ENCODE data around the gene EDN2. TPM values are rescaled to one million over a fixed set of nuclear protein-coding genes. Genes with fewer than 3 reads are reported as not detected.

EDN2 gene
- total RNA-seq, 1 donor from 2014 or later = not detected

GRCh38 chr1:41442697-41443251 is 41.7 kb downstream of the EDN2 start:
- Mint-ChIP-seq H3K9me3 (no peaks in the 10 kb centered on the region), H3K27me3 (ENCODE audit: low read depth) (no peaks in the 10 kb centered on the region), H3K4me3 (no peak overlapping the region), H3K27ac (ENCODE audit: unreplicated experiment) (no peak overlapping the region), H3K36me3 (ENCODE audit: low read depth) (no peaks in the 10 kb centered on the region), H3K4me1 (peaks cover 8% of the 10 kb centered on the region)
- DNase-seq (ENCODE audit: low read depth, low spot score) = no peak
- TF ChIP-seq CTCF (conservative IDR thresholded peaks at IDR 0.05) = no peak

DNA sequence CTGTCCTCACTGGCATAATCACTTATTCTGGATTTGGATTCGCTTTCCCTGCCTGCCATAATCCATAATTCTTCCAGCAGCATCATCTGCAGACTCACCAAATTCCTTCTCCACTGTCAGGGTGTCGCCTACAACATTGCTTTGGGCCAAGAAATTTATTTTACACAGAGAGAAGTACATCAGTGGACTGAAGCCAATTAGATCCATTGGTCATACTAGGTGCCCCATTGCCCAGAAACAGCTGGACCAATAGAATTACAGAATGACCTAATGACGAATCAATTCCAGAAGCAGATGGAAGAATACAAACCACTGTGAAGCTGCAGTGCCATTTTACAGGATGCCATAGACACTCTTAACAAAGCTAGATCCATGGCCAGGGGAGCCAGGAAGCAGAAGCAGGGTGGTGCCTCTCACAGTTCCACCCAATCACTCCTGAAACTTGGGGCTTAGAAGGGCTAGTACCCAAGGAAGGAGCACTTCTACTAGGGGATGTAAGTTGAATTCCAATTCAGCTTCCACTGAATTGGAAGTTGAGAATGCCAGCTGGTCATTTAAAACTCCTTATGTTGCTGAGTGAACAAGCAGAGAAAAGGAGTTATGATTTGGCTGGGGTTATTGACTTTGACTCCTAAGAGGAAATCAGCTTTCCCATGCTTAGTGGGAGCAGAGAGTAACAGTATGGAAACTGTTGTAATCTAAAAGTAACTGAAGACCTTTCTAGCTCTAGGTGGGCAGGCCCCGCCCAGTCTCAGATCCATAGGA is 44.0 kb downstream of the EDN2 start:
- peaks cover 12% of the 10 kb centered on the region for H3K4me1 Mint-ChIP-seq
- H3K27ac Mint-ChIP-seq (ENCODE audit: unreplicated experiment) = no peak overlapping the region

GRCh38 chr1:41439234-41439633 is 45.2 kb downstream of the EDN2 start:
- Mint-ChIP-seq H3K27ac (ENCODE audit: unreplicated experiment) (no peak overlapping the region), H3K4me3 (no peak overlapping the region), H3K9me3 (no peaks in the 10 kb centered on the region), H3K36me3 (ENCODE audit: low read depth) (no peaks in the 10 kb centered on the region), H3K4me1 (peaks cover 25% of the 10 kb centered on the region), H3K27me3 (ENCODE audit: low read depth) (peaks cover 1% of the 10 kb centered on the region)
- TF ChIP-seq CTCF (conservative IDR thresholded peaks at IDR 0.05) = no peak
- DNase-seq (ENCODE audit: low read depth, low spot score) = no peak

More for the DNA sequence above, 44.0 kb downstream of the EDN2 start:
- no peak for TF ChIP-seq CTCF (conservative IDR thresholded peaks at IDR 0.05)
- Mint-ChIP-seq H3K4me3 (no peak overlapping the region), H3K9me3 (no peaks in the 10 kb centered on the region), H3K27me3 (ENCODE audit: low read depth) (no peaks in the 10 kb centered on the region), H3K36me3 (ENCODE audit: low read depth) (no peaks in the 10 kb centered on the region)
- no peak for DNase-seq (ENCODE audit: low read depth, low spot score)

DNA sequence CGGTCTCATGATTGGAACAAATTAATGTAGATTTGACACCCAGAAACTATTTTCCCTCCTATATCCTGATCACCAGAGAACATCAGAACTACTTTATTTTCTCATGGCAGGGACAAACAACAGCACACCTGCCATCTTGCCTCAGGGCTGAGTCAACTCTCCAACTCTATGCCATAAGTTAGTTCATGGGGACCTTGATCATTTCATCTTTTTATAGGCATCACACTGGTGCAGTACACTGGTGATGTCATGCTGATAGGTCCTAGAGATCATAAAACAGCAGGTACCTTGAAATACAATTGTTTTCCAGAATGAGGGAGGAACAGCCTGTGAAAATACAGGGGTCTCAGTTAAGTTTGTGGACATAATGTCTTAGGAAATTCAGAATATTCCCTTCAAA is 45.8 kb downstream of the EDN2 start:
- no peak overlapping the region for H3K4me3 Mint-ChIP-seq
- peaks cover 3% of the 10 kb centered on the region for H3K27me3 Mint-ChIP-seq (ENCODE audit: low read depth)
- DNase-seq (ENCODE audit: low read depth, low spot score) = no peak
- TF ChIP-seq CTCF (conservative IDR thresholded peaks at IDR 0.05) = no peak
- H3K36me3 Mint-ChIP-seq (ENCODE audit: low read depth) = no peaks in the 10 kb centered on the region
- H3K4me1 Mint-ChIP-seq = peaks cover 26% of the 10 kb centered on the region
- no peaks in the 10 kb centered on the region for H3K9me3 Mint-ChIP-seq
- no peak overlapping the region for H3K27ac Mint-ChIP-seq (ENCODE audit: unreplicated experiment)

DNA sequence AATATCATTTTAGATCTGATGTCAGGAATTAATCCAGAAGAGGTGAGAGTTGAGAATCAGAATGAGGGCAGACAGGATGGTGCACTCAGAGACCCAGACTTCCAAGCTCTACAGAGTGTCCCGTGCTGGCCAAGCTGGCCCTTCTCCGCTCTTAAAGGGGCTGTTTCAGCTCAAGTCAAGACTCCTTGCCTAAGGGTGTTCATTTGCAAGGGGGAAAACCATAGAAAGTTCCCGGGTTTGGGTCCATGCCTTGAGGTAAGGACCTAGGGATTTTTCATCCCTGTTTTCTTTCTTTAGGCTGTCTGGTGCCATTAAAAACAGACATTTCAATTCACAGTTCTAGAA is 47.5 kb downstream of the EDN2 start:
- no peak for TF ChIP-seq CTCF (conservative IDR thresholded peaks at IDR 0.05)
- Mint-ChIP-seq H3K36me3 (ENCODE audit: low read depth) (no peaks in the 10 kb centered on the region), H3K4me1 (peaks cover 30% of the 10 kb centered on the region), H3K27me3 (ENCODE audit: low read depth) (peaks cover 3% of the 10 kb centered on the region), H3K4me3 (no peak overlapping the region), H3K9me3 (no peaks in the 10 kb centered on the region), H3K27ac (ENCODE audit: unreplicated experiment) (no peak overlapping the region)
- DNase-seq (ENCODE audit: low read depth, low spot score) = no peak

Measured in neural crest cell (in vitro differentiated cells).